NCI-H69 (cell line): ENCODE results near the gene PERP.
"Not testable (repeated sequence)": the region's sequence is repeated elsewhere in the genome, so short reads cannot be mapped to it uniquely, and the experiment has no call there.

Source experiments
- DNase-seq: peaks from one replicate; lab custom pipeline; 2025; lab: John Stamatoyannopoulos, UW

PERP gene

DNA sequence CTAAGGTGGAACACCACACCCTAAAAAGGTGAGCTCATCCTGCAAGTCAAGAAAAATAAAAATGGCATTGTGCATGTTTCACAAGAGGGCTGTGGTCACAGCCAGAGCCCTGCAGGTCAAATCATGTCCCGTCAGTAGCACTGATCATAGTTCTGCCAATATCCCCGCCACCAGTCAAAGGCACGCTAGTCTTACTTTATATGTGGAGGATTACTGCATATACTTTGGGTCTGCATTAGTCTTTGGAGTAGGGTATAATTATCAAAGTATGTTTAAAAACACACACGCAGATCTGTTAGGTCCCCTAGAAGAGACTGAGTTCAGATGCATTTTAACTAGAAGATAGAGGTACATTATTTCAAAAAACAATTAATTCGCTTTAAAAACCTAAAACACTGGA, 1.8 kb downstream of the PERP start:
- DNase-seq = peak; percentile 84

- DNase-seq = peak; percentile 81
Observed at GRCh38 chr6:138104618-138105213, 2.5 kb downstream of the PERP start.

DNA sequence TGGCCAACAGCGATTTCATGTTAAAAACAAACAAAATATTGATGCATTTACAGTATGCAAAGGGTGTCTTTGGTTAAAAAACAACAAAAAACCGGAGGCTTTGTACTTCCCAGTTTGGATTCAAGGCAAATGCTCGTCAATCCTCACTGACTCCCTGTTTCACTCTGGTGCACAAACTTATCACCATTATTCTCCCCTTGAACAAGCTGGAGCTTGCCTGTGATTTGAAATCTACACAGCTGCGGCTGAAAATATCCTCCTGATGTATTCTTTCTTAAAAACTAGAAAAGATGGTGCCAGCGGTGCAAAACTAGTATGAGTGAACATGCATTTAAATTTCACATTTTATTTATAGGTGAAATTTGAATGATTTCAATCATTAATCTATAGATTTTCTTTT, 3.3 kb downstream of the PERP start:
- peak; percentile 81 for DNase-seq

DNA sequence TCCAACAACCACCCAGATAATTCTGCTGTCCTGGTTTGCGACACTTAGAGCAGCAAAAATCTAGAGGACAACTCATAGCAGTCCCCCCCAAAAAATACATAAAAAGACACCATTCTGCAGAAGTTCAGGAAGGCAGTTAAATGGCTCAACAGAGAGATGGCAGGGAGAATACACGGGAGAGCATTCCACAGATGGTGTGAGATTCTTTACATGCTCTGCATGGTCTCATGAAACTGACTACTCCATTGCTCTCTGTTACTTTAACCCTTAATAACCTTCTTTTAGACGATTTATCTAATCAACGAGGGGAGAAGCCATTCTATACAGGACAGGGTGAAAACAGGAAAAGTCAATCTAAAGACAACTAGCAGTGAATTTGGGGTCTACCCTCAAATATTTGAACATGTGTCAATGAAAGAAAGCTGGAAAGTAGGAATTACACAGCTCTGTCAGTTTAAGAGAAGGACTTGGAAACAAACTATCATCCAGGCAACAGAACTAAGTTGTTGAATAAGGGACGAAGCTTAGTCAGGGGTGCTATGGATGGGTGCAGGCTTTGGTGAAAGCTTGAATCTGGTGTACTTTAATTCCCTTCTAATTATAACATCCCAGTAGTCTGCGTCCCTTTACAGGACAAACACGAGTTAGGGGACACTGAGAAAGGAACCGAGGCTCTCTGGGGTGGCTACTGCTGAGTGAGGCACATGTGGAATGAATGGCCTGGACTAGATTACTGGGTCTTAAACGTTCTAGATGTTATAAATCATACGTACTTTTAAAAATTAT, 5.1 kb downstream of the PERP start:
- no peak for DNase-seq

- no peak for DNase-seq
Observed at GRCh38 chr6:138099832-138100231, 7.4 kb downstream of the PERP start.

GRCh38 chr6:138098306-138098705, 8.9 kb downstream of the PERP start:
- no peak for DNase-seq

GRCh38 chr6:138094260-138094659, 13.0 kb downstream of the PERP start:
- DNase-seq = no peak

GRCh38 chr6:138093632-138094031, 13.6 kb downstream of the PERP start:
- no peak for DNase-seq

- DNase-seq = no peak
Observed at GRCh38 chr6:138092686-138093085, 14.5 kb downstream of the PERP start.

DNA sequence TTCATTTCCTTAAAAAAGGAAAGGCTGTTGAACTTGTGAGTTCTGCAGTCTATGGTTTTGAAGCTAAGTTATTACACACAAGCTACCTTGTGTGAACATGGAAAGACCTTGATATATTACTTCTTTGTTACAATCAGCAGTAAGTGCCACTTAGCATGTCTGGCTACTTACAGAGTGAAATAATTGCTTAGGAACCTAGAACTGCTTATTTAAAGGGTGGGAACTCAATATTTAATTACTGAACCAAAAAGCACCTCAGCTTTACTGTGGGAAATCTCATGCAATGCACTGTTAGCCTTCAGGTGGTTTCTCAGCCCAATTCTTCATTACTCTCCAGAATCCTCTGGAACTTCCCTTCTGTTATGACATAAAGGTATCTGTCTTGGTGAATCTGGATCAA, 17.9 kb downstream of the PERP start:
- peak; percentile 96 for DNase-seq

DNA sequence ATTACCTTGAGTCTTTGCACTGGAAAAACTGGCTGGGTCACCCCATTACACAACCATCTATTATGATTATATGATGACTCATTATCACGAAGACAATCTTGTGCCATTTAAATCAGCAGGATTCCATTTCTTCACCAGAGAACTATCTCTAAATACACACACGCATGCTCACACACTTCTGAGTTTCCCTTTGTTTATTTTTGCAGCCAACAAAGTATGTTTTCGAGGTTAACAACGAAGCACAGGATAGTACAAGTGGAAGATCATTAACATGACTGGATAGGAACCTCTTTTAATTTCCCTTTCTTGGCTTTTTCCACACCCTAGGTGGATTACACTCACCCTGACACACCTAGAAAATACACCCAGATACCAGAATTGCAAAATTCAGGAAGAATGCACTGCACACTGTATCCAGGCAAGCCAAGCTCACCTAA, 18.9 kb downstream of the PERP start:
- peak; percentile 98 for DNase-seq

DNA sequence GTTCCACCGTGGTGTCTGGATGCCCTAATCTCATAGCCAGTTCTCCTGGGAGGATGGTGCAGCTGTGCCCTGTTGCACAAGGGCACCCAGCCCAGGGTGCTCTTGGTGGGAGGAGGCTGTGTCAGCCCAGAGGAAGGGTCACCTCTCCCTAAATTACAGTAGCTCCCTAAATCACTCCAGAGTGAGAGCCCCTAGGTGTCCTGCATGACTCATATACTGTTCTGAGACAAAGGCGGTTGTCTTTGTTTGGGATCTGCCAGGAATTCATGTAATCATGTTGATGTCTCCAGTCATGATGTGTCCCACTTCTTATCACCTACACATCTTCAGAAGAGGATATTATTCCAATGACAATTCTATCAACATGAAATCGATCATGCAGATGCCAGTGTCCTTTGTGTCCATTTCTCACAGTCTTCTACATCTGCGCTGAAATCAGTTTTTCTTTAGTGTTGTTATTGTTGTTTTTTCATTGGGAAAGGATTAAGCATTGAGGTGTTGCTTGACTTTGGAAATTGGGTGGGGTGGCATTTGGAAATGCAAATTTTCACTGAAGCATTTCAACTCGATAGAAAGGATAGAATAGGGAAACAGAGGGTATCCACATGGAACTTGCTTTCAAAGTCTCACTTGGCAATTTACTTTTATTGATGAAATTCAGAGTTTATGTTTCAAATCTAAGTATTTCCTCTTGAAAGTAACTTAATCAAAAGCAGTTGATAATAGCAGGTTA, 19.5 kb downstream of the PERP start:
- peak; percentile 98 for DNase-seq

DNA sequence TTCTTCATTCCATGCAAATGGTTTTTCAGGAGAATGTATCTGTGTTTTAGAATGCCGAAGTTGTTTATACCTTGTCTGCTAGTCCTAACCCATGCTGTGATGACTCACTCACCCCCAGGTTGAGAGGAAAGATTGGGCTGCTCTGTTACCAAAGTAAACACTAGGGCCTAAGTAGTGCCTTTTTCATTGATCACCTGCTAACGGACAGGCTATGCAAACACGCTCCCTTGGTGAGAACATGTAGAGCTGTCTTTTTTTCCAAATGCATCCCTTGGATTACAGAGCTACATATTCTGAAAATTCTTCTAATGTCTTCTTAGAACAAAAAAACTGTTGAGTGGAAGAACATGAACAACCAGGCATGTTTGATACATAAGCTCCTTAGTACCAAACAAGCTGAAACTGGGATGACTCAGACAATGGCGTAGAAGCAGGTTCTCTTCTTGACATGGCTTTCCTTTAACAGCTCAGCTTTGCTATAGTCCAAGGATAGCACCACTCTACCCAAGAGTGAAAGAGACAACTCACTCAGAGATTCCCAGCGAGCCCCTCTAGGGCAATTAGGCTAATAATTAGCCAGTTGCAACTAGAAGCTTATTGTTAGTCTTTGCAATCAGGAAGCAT, 20.5 kb downstream of the PERP start:
- peak; percentile 98 for DNase-seq

DNA sequence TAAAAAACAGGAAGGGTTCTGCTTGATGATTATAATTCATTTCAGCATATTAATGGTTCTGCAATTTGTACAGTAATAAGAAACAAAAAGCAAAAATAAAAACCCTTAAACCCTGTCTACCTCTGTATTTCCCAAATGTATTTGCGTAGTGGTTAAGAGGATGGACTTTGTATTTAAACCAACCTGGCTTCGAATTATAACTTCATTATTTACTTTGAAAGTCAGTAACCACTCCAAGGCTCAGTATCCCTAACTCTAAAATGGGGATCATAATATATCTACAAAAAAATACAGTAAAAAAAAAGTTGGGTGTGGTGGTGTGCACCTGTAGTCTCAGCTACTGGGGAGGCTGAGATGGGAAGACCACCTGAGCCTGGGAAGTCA, 21.4 kb downstream of the PERP start:
- DNase-seq = no peak

DNA sequence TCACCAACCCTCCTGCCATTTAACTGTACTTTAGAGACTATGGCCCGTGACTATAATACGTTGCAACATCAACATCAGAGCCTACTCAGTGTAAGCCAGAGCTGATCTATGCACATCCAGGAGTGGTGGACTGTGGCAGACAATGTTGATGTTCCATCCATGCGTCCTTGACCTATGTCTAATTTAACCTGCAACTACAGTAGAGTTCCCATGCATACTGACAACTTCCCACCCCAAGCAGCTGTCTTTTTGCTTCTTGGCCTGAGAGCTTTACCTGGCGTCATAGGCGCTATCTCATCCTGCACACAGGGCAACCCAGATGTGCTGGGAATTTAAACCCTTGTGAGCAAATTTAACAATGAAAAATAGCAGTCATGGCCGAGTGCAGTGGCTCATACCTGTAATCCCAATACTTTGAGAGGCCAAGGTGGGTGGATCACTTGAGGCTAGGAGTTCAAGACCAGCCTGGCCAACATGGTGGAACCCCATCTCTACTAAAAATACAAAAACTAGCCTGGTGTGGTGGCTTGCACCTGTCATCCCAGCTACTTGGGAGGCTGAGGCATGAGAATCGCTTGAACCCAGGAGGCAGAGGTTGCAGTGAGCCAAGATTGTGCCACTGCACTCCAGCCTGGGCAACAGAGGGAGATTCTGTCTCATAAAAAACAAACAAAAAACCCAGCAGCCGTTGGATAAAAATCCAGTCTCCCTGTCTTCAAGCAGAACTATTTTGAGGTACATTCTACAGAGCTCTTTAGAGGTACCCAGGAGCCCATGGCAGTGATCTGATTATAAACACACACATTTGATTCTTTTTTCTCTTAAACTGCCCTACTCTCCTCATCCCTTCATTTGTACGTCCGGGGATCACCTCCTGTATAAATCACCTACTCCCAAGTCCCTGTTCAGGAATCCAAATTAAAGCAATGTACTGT, 22.0 kb downstream of the PERP start:
- no peak for DNase-seq

DNA sequence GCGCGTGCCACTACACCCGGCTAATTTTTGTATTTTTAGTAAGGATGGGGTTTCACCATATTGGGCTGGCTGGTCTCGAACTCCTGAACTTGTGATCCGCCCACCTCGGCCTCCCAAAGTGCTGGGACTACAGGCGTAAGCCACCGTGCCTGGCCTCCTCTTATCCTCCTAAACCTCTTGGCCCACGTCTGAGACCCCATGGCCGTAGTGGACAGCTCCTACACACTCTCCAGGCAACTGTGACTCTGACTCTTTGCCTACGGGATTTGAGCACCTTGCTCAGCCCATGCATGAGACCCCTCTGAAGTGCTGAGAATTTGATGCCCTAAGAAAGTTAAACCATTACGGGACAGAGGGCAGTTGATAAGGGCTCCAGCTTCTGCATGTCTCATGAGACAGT, 25.0 kb downstream of the PERP start:
- no peak for DNase-seq

GRCh38 chr6:138079556-138079955, 27.7 kb downstream of the PERP start:
- DNase-seq = not testable (repeated sequence)

- DNase-seq = no peak
Observed at GRCh38 chr6:138078491-138078890, 28.7 kb downstream of the PERP start.

GRCh38 chr6:138073264-138073663, 34.0 kb downstream of the PERP start:
- no peak for DNase-seq

DNA sequence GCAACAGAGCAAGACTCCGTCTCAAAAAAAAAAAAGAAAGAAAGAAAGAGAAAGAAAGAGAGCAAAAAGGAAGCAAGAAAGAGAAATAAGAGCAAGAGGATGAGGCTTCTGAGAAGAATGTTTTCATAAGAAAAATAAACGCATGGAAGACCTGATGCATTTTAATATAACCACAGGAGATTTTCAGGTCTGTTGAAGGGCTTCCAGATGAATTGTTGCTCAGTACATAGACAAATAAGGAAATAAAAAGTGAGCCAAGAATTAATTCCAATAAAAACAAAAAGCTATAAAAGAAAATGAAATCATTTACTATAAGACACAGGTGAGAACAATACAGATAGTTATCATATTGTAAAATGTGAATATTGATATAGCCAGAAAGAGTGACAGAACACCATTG, 43.5 kb downstream of the PERP start:
- DNase-seq = no peak

DNA sequence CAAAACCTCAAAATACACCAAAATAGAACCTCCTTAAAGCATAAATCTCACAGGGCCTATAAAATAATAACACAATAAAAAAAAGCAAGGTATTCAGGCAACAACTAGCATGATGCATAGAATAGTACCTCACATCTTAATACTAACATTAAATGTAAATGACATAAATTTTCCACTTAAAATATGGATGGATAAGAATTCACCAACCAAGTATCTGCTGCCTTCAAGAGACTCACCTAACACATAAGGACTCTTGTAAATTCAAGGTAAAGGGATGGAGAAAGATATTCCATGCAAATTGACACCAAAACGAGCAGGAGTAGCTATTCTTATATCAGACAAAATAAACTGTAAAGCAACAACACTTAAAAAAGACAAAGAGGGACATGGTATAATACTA, 52.2 kb downstream of the PERP start:
- no peak for DNase-seq

DNA sequence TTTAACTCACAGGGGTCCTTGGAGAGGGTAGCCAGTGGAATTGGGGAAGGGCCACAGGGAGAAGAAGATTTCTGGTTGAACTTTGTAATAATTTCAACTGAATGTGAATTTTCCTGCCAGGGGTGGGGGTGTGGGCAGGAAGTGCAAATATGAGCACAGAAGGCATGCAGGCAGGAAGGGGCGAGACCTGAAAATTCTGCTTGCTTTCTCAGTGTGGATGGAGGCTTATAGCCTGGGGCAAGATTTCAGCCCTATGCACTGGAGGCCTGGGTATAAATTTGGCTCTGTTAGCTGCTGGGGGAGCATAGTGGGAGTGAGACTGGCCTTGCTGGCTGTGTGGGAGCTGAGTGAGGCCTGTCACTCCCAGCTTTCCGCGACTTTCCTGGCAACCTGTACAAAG, 54.4 kb downstream of the PERP start:
- DNase-seq = peak; percentile 82
